HuH-7.5 (cell line): Measurements from ENCODE around the gene PGLYRP4.

Experiments
- DNase-seq: peaks from one replicate; pipeline ENCODE4 v3.0.0; 2011; ENCODE audit warnings: low spot score

PGLYRP4 gene

DNA sequence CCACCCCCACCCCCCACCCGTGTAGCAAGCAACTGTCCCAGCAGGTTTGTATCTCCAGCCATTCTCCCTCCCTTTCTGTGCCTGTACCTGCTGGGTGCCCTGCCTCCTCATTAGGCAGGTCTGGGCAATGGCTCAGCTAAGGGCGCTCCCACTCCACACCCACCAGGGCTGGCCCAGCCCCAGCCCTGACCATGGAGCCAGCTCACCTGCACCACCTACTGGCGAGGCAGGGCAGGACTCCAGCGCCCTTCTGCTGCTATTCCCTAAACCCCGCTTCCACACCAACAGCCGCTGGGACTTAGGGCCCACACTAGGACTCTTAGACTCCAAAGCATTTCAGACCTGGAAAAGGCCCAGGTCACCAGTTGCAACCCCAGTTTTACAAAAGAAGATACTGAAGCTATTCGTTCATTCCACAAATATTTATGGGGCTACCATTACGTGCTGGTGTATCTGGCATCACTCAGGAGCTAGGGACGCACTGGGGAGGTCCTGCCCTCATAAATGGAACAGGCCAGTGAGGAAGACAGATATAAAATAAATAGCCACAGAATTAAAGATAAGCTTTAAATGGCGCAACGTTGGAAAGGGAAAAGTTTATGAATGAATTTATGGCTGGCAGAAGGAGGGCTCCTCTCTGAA is 59.9 kb downstream of the PGLYRP4 start:
- DNase-seq, result peak; percentile 43
